Endodermal cell (in vitro differentiated cells): ENCODE data around the gene IGHMBP2. TPM values are rescaled to one million over a fixed set of nuclear protein-coding genes. Genes with fewer than 3 reads are reported as not detected.

Source experiments
- DNase-seq: peaks from one replicate; pipeline ENCODE4 v3.0.0-alpha.2; 2017
- H3K27ac ChIP-seq: 2 replicates; pipeline ENCODE4 v1.5.1; 2013; ENCODE audit warnings: mild to moderate bottlenecking, low read depth, low read length, moderate library complexity
- H3K27me3 ChIP-seq: 2 replicates; pipeline ENCODE4 v1.6.1; 2013; ENCODE audit warnings: mild to moderate bottlenecking, low read length, moderate library complexity; ENCODE audit not compliant: insufficient read depth, control insufficient read depth, poor library complexity, severe bottlenecking
- H3K36me3 ChIP-seq: 2 replicates; pipeline ENCODE4 v1.7.0; 2013; ENCODE audit warnings: mild to moderate bottlenecking, low read length, moderate library complexity; ENCODE audit not compliant: control insufficient read depth, insufficient read depth
- H3K4me1 ChIP-seq: one replicate; pipeline ENCODE4 v1.7.0; 2013; ENCODE audit warnings: low read length; ENCODE audit not compliant: control insufficient read depth, insufficient read depth
- H3K4me3 ChIP-seq: 2 replicates; pipeline ENCODE4 v1.5.1; 2013; ENCODE audit warnings: mild to moderate bottlenecking, low read length, moderate library complexity
- H3K9ac ChIP-seq: 2 replicates; pipeline ENCODE4 v1.6.1; 2013; ENCODE audit warnings: mild to moderate bottlenecking, low read length, moderate library complexity; ENCODE audit not compliant: poor library complexity, severe bottlenecking; ENCODE audit errors: extremely low read depth
- H3K9me3 ChIP-seq: 2 replicates; pipeline ENCODE4 v1.6.1; 2013; ENCODE audit warnings: mild to moderate bottlenecking, low read length, moderate library complexity; ENCODE audit not compliant: control insufficient read depth
- H3K27ac Mint-ChIP-seq: 2 replicates; pipeline ENCODE4 v1.8.0; 2020; ENCODE audit warnings: mixed read lengths
- H3K27me3 Mint-ChIP-seq: 2 replicates; pipeline ENCODE4 v1.8.0; 2021; ENCODE audit warnings: mild to moderate bottlenecking, mixed read lengths; ENCODE audit not compliant: insufficient read depth
- H3K36me3 Mint-ChIP-seq: 2 replicates; pipeline ENCODE4 v1.8.0; 2020; ENCODE audit warnings: low read depth, mixed read lengths
- H3K4me1 Mint-ChIP-seq: 2 replicates; pipeline ENCODE4 v1.8.0; 2020; ENCODE audit warnings: mixed read lengths
- H3K4me3 Mint-ChIP-seq: 2 replicates; pipeline ENCODE4 v1.8.0; 2020; ENCODE audit warnings: mild to moderate bottlenecking, moderate library complexity, mixed read lengths
- H3K9me3 Mint-ChIP-seq: 2 replicates; pipeline ENCODE4 v1.8.0; 2020; ENCODE audit warnings: mild to moderate bottlenecking, mixed read lengths
- WGBS, 2 experiments: methylation state at CpG; one replicate each; pipeline versions ENCODE4 v1.1.5 to v1.1.7; 2013; ENCODE audit warnings: missing lambda C conversion rate in 2 of 2, mixed read lengths in 1 of 2; ENCODE audit not compliant: insufficient coverage in 1 of 2, insufficient read length in 1 of 2; 5-methylcytosine and 5-hydroxymethylcytosine counted together
- total RNA-seq, 2 donors: library from RNA; stranded (reverse); fragmentation: NEBNext Ultra II Directional in 1 of 2; extraction: Animal tissue kit (Norgen Biotek cat#: 25700) in 1 of 2; gene quantifications; 2 replicates in 1 of 2; 3 replicates in 1 of 2; pipeline ENCODE4 v1.2.1, GENCODE V29; 2021
- TF ChIP-seq, protein P1 (sequence below): fragments of 200-600 bp; sonication (generic); conservative IDR thresholded peaks from 2 replicates; pipeline ENCODE4 v1.5.0; 2021; ENCODE audit warnings: antibody characterized with exemption, mild to moderate bottlenecking

IGHMBP2 gene
- total RNA-seq, 2 donors from 2014 or later = 23.9 to 28.3 TPM

DNA sequence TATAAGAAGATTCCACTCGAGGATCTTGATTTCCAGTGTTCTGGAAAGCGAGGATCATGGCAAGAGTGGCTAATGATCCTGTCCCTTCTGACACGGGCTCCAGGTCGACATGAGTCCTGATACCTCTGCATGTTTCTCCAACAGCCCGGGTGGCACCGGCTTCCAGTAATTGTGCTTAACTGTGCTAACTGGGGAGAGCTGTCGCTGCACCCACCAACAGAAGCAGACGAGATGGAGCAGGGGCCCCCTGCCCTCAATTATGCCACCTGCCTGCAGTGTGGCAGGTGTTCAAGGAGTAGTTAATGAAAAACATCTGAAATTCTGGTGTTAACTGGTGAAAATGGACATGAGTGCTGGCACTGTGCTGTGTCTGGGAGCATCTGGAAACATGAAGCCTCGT is 6.2 kb upstream of the IGHMBP2 start:
- no peaks in the 10 kb centered on the region for H3K4me1 ChIP-seq
- Mint-ChIP-seq H3K27me3 (no peaks in the 10 kb centered on the region), H3K36me3 (peaks cover 54% of the 10 kb centered on the region), H3K4me1 (peaks cover under 1% of the 10 kb centered on the region), H3K4me3 (no peak overlapping the region), H3K27ac (no peak overlapping the region), H3K9me3 (no peaks in the 10 kb centered on the region)
- H3K4me3 ChIP-seq = no peak overlapping the region
- no peaks in the 10 kb centered on the region for H3K27me3 ChIP-seq
- DNase-seq = no peak
- H3K27ac ChIP-seq = no peak overlapping the region
- TF ChIP-seq, protein P1, sequence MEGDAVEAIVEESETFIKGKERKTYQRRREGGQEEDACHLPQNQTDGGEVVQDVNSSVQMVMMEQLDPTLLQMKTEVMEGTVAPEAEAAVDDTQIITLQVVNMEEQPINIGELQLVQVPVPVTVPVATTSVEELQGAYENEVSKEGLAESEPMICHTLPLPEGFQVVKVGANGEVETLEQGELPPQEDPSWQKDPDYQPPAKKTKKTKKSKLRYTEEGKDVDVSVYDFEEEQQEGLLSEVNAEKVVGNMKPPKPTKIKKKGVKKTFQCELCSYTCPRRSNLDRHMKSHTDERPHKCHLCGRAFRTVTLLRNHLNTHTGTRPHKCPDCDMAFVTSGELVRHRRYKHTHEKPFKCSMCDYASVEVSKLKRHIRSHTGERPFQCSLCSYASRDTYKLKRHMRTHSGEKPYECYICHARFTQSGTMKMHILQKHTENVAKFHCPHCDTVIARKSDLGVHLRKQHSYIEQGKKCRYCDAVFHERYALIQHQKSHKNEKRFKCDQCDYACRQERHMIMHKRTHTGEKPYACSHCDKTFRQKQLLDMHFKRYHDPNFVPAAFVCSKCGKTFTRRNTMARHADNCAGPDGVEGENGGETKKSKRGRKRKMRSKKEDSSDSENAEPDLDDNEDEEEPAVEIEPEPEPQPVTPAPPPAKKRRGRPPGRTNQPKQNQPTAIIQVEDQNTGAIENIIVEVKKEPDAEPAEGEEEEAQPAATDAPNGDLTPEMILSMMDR = no peak
- H3K36me3 ChIP-seq = peaks cover 61% of the 10 kb centered on the region
- no peak overlapping the region for H3K9ac ChIP-seq
- H3K9me3 ChIP-seq = no peaks in the 10 kb centered on the region
- WGBS, 2 experiments = 93 to 95% methylated on average over 9 of the region's 9 CpGs

DNA sequence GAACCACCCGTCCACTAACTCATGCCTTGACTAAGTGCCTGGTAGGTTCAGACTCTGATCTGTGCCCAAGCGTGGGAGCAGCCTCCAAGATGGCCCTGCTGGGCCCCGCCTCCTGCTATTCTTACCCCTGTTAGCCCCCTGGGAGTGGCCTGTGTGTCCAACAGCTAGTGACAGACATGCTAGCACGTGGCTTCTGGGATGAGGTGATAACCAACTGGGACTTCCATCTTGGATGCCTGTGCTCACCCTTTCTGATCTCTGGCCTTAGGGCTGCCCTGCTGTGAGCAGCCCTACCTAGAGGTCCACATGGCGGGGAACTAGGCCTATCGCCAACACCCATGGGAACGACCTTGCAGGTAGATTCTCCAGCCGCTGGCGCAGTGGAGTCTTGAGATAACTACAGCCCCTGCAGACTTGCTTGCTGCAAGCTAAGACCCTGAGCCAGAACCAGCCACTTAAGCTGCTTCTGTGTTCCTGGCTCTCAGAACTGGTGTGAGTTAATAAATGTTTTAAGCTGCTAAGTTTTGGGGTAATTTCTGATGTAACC is 2.8 kb upstream of the IGHMBP2 start:
- Histone ChIP-seq H3K36me3 (peaks cover 40% of the 10 kb centered on the region), H3K4me1 (no peaks in the 10 kb centered on the region), H3K27me3 (no peaks in the 10 kb centered on the region), H3K27ac (no peak overlapping the region), H3K4me3 (no peak overlapping the region), H3K9ac (no peak overlapping the region), H3K9me3 (no peaks in the 10 kb centered on the region)
- TF ChIP-seq, protein P1 = no peak
- Mint-ChIP-seq H3K9me3 (no peaks in the 10 kb centered on the region), H3K36me3 (peaks cover 41% of the 10 kb centered on the region), H3K27ac (peak overlapping the region; percentile 21), H3K4me3 (no peak overlapping the region), H3K4me1 (peaks cover 20% of the 10 kb centered on the region), H3K27me3 (no peaks in the 10 kb centered on the region)
- DNase-seq = no peak
- 93 to 95% methylated on average over 5 to 9 of the region's 9 CpGs for WGBS, 2 experiments

DNA sequence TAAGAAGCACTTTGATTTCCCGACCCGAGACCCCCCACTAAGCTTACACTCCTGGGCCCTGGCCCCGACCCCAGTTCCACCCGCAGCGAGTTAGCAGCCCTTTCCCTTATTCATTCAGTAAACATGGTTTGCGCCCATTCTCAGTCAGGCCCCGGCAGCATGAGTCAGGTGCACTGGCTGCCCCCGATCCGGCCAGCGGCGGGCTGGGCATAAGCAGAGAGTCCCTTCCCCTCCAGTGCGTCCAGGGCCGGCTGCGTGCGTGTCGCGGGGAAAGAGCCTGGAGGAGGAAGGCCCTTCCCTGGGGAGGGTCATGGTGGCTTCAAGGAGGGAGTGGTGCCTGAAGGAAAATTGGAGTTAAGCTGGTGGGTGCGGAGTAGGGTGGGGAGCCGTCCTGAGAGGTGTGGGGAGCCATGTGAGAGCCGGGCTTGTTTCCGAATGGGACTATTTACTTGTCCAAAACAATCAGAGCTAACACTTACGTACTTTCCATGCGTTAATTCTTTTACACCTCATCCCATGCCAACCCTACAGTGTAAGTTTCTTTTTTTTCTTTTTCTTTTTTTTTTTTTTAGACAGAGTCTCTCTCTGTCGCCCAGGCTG is 657 bp downstream of the IGHMBP2 start:
- Histone ChIP-seq H3K27ac (no peak overlapping the region), H3K27me3 (no peaks in the 10 kb centered on the region), H3K9ac (peak overlapping the region; percentile 58), H3K4me1 (no peaks in the 10 kb centered on the region), H3K9me3 (no peaks in the 10 kb centered on the region), H3K4me3 (peak overlapping the region; percentile 92), H3K36me3 (peaks cover 35% of the 10 kb centered on the region)
- H3K27ac Mint-ChIP-seq = peak overlapping the region; percentile 96
- H3K27me3 Mint-ChIP-seq = no peaks in the 10 kb centered on the region
- 4 to 10% methylated on average over 5 to 23 of the region's 24 CpGs for WGBS, 2 experiments
- H3K4me3 Mint-ChIP-seq = peak overlapping the region; percentile 93
- DNase-seq = no peak
- peaks cover 36% of the 10 kb centered on the region for H3K36me3 Mint-ChIP-seq
- TF ChIP-seq, protein P1 = no peak
- H3K9me3 Mint-ChIP-seq = no peaks in the 10 kb centered on the region
- H3K4me1 Mint-ChIP-seq = peaks cover 20% of the 10 kb centered on the region
